ENCODE data around the gene MUC3A.
"Not testable (repeated sequence)": the region's sequence is repeated elsewhere in the genome, so short reads cannot be mapped to it uniquely, and the experiment has no call there.

- TF ChIP-seq CTCF (IDR thresholded peaks at IDR 0.05 in 4 of 5, conservative IDR thresholded peaks at IDR 0.05 in 1 of 5); POLR2A (IDR thresholded peaks at IDR 0.05): not testable (repeated sequence)
Measured at GRCh38 chr7:100985033-100985797, 35.9 kb downstream of the MUC3A start.
